ENCODE measurements around the gene PHACTR2. TPM values are rescaled to one million over a fixed set of nuclear protein-coding genes. Genes with fewer than 3 reads are reported as not detected.
"Not testable (repeated sequence)": the region's sequence is repeated elsewhere in the genome, so short reads cannot be mapped to it uniquely, and the experiment has no call there.

The PHACTR2 gene
- total RNA-seq, 1 experiment from 2014 or later = 39.8 TPM

GRCh38 chr6:143642403-143642802 lies 35.4 kb upstream of the PHACTR2 start:
- TF ChIP-seq EZH2 (IDR thresholded peaks at IDR 0.05; ENCODE audit: low read depth) = no peak
- TF ChIP-seq CTCF (conservative IDR thresholded peaks at IDR 0.05) = no peak
- H4K20me1 ChIP-seq (ENCODE audit: insufficient read depth) = no peaks in the 10 kb centered on the region
- H3K27me3 ChIP-seq (ENCODE audit: insufficient read depth, low read depth) = no peaks in the 10 kb centered on the region
- ChIA-PET POLR2A (ENCODE audit: unreplicated experiment) (no interaction called here), CTCF (no interaction called here)
- H3K4me1 ChIP-seq (replicated peaks; ENCODE audit: insufficient read depth) = no peaks in the 10 kb centered on the region
- DNase-seq = no peak
- no peaks in the 10 kb centered on the region for H3F3A ChIP-seq (ENCODE audit: insufficient read depth, low read depth)
- H3K9me2 ChIP-seq (ENCODE audit: insufficient read depth) = 0 out of 2 replicates have a peak, but pooled peaks cover 3% of the 10 kb centered on the region
- no peaks in the 10 kb centered on the region for H3K36me3 ChIP-seq (ENCODE audit: low read depth)
- no TSS peak for BruUV-seq (replicated peaks)
- no peak overlapping the region for H3K4me3 ChIP-seq
- no peaks in the 10 kb centered on the region for H3K9me3 ChIP-seq (ENCODE audit: insufficient read depth, low read depth)
- H3K79me2 ChIP-seq (ENCODE audit: low read depth) = no peaks in the 10 kb centered on the region
- intact Hi-C loops (cut with micrococcal nuclease; ENCODE audit: unreplicated experiment) = no loop called here
- H2AFZ ChIP-seq = no peak overlapping the region
- no peak overlapping the region for H3K27ac ChIP-seq
- H3K4me2 ChIP-seq = no peak overlapping the region

- TF ChIP-seq CTCF (conservative IDR thresholded peaks at IDR 0.05) = no peak
- TF ChIP-seq EZH2 (IDR thresholded peaks at IDR 0.05; ENCODE audit: low read depth) = no peak
- Histone ChIP-seq H4K20me1 (ENCODE audit: insufficient read depth) (no peaks in the 10 kb centered on the region), H3K27ac (no peak overlapping the region), H3K9me2 (ENCODE audit: insufficient read depth) (no peaks in the 10 kb centered on the region), H3K4me1 (replicated peaks; ENCODE audit: insufficient read depth) (no peaks in the 10 kb centered on the region), H3K79me2 (ENCODE audit: low read depth) (no peaks in the 10 kb centered on the region), H3K4me2 (no peak overlapping the region), H3K9me3 (ENCODE audit: insufficient read depth, low read depth) (no peaks in the 10 kb centered on the region), H3K4me3 (no peak overlapping the region), H3F3A (ENCODE audit: insufficient read depth, low read depth) (no peaks in the 10 kb centered on the region), H3K27me3 (ENCODE audit: insufficient read depth, low read depth) (no peaks in the 10 kb centered on the region), H2AFZ (no peak overlapping the region), H3K36me3 (ENCODE audit: low read depth) (no peaks in the 10 kb centered on the region)
- BruUV-seq (replicated peaks) = no TSS peak
- no peak for DNase-seq
- CTCF ChIA-PET = no interaction called here
- POLR2A ChIA-PET (ENCODE audit: unreplicated experiment) = no interaction called here
- intact Hi-C loops (cut with micrococcal nuclease; ENCODE audit: unreplicated experiment) = no loop called here
Measured at GRCh38 chr6:143647191-143647590, 30.6 kb upstream of the PHACTR2 start.

- Histone ChIP-seq H3K36me3 (ENCODE audit: low read depth) (no peaks in the 10 kb centered on the region), H2AFZ (no peak overlapping the region), H3K27me3 (ENCODE audit: insufficient read depth, low read depth) (no peaks in the 10 kb centered on the region), H3K27ac (no peak overlapping the region), H3K4me3 (no peak overlapping the region), H3F3A (ENCODE audit: insufficient read depth, low read depth) (no peaks in the 10 kb centered on the region), H3K4me2 (no peak overlapping the region), H4K20me1 (ENCODE audit: insufficient read depth) (no peaks in the 10 kb centered on the region), H3K4me1 (replicated peaks; ENCODE audit: insufficient read depth) (no peaks in the 10 kb centered on the region), H3K79me2 (ENCODE audit: low read depth) (no peaks in the 10 kb centered on the region), H3K9me3 (ENCODE audit: insufficient read depth, low read depth) (no peaks in the 10 kb centered on the region), H3K9me2 (ENCODE audit: insufficient read depth) (no peaks in the 10 kb centered on the region)
- ChIA-PET CTCF (no interaction called here), POLR2A (ENCODE audit: unreplicated experiment) (no interaction called here)
- DNase-seq = no peak
- intact Hi-C loops (cut with micrococcal nuclease; ENCODE audit: unreplicated experiment) = no loop called here
- BruUV-seq (replicated peaks) = no TSS peak
- no peak for TF ChIP-seq CTCF (conservative IDR thresholded peaks at IDR 0.05)
- TF ChIP-seq EZH2 (IDR thresholded peaks at IDR 0.05; ENCODE audit: low read depth) = no peak
Measured at GRCh38 chr6:143647732-143648131, 30.0 kb upstream of the PHACTR2 start.

GRCh38 chr6:143649319-143649718 lies 28.4 kb upstream of the PHACTR2 start:
- H3K27me3 ChIP-seq (ENCODE audit: insufficient read depth, low read depth); H2AFZ ChIP-seq; H3K4me2 ChIP-seq; H3K36me3 ChIP-seq (ENCODE audit: low read depth); H3K79me2 ChIP-seq (ENCODE audit: low read depth); H3K27ac ChIP-seq; H3F3A ChIP-seq (ENCODE audit: insufficient read depth, low read depth); POLR2A ChIA-PET (ENCODE audit: unreplicated experiment); H3K9me3 ChIP-seq (ENCODE audit: insufficient read depth, low read depth); CTCF ChIA-PET; H3K4me3 ChIP-seq; H3K4me1 ChIP-seq (replicated peaks; ENCODE audit: insufficient read depth); H3K9me2 ChIP-seq (ENCODE audit: insufficient read depth); BruUV-seq (replicated peaks); intact Hi-C loops (cut with micrococcal nuclease; ENCODE audit: unreplicated experiment); H4K20me1 ChIP-seq (ENCODE audit: insufficient read depth); DNase-seq: not testable (repeated sequence)

- DNase-seq; H3K27ac ChIP-seq; H3K27me3 ChIP-seq (ENCODE audit: insufficient read depth, low read depth); H2AFZ ChIP-seq; H3K4me1 ChIP-seq (replicated peaks; ENCODE audit: insufficient read depth); H3K9me2 ChIP-seq (ENCODE audit: insufficient read depth); H3F3A ChIP-seq (ENCODE audit: insufficient read depth, low read depth); H3K4me3 ChIP-seq; intact Hi-C loops (cut with micrococcal nuclease; ENCODE audit: unreplicated experiment); CTCF ChIA-PET; H4K20me1 ChIP-seq (ENCODE audit: insufficient read depth); H3K4me2 ChIP-seq; H3K9me3 ChIP-seq (ENCODE audit: insufficient read depth, low read depth); H3K79me2 ChIP-seq (ENCODE audit: low read depth); BruUV-seq (replicated peaks); POLR2A ChIA-PET (ENCODE audit: unreplicated experiment); H3K36me3 ChIP-seq (ENCODE audit: low read depth): not testable (repeated sequence)
Measured at GRCh38 chr6:143651328-143651727, 26.4 kb upstream of the PHACTR2 start.
